Retinal pigment epithelial cell (primary cell): ENCODE measurements around the gene ACTG2.

ENCODE experiments used
- DNase-seq: peaks from one replicate; pipeline ENCODE4 v3.0.0-alpha.2; 2010; ENCODE audit warnings: low read depth
- H3K4me3 ChIP-seq: 2 replicates; pipeline ENCODE4 v1.5.1; 2011; ENCODE audit warnings: mild to moderate bottlenecking, low read length, control low read depth, moderate library complexity
- CTCF ChIP-seq: conservative IDR thresholded peaks from 2 replicates; pipeline ENCODE4 v1.5.1; 2011; ENCODE audit warnings: low read depth, low read length, control low read depth, inconsistent platforms

The ACTG2 gene

GRCh38 chr2:73921581-73921980 is 28.8 kb downstream of the ACTG2 start:
- DNase-seq = no peak
- TF ChIP-seq CTCF = no peak
- H3K4me3 ChIP-seq = no peak overlapping the region

GRCh38 chr2:73922681-73923080 is 29.9 kb downstream of the ACTG2 start:
- no peak overlapping the region for H3K4me3 ChIP-seq
- TF ChIP-seq CTCF = no peak
- DNase-seq = no peak

GRCh38 chr2:73925033-73925704 is 32.4 kb downstream of the ACTG2 start:
- no peak for TF ChIP-seq CTCF
- no peak for DNase-seq

GRCh38 chr2:73925853-73926492 is 33.2 kb downstream of the ACTG2 start:
- TF ChIP-seq CTCF = no peak
- DNase-seq = no peak

More at GRCh38 chr2:73925033-73925704, 32.4 kb downstream of the ACTG2 start:
- H3K4me3 ChIP-seq = no peak overlapping the region

GRCh38 chr2:73926493-73927327 is 33.9 kb downstream of the ACTG2 start, which contains the start of gene DGUOK:
TSS of gene DGUOK (plus strand) at chr2:73926880. CDS start at chr2:73926911, 31 bp downstream.
- TF ChIP-seq CTCF = no peak
- DNase-seq = peak; percentile 97

More at GRCh38 chr2:73925853-73926492, 33.2 kb downstream of the ACTG2 start:
- H3K4me3 ChIP-seq = peak overlapping the region; percentile 78

GRCh38 chr2:73927344-73927743 is 34.5 kb downstream of the ACTG2 start:
- peak overlapping the region; percentile 78 for H3K4me3 ChIP-seq
- TF ChIP-seq CTCF = no peak
- no peak for DNase-seq

More at GRCh38 chr2:73926493-73927327, 33.9 kb downstream of the ACTG2 start, which contains the start of gene DGUOK:
- H3K4me3 ChIP-seq = peak within 1 kb of the TSS; percentile 78
